NCI-H82 (cell line): ENCODE measurements around the gene TAMALIN.

Experiments
- DNase-seq: peaks from one replicate; lab custom pipeline; 2025; lab: John Stamatoyannopoulos, UW

TAMALIN gene

DNA sequence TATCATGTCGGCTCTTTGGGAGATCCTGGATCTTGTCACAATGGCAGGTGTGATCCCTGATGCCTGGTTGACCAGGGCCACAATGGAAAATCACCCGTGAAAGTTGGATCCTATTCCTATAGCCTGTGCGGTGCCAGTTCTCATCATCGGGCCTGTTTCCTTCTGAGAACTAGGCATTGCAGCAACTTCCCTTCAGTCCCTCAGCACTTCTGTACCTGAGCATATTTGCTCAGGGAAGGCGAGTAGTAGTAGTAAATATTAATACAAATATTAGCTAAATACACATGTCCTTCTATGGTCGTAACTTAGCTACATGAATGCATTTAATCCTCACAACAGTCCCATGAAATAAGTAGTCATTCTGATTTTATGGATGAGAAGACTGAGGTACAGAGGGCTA is 22.1 kb upstream of the TAMALIN start:
- no peak for DNase-seq

DNA sequence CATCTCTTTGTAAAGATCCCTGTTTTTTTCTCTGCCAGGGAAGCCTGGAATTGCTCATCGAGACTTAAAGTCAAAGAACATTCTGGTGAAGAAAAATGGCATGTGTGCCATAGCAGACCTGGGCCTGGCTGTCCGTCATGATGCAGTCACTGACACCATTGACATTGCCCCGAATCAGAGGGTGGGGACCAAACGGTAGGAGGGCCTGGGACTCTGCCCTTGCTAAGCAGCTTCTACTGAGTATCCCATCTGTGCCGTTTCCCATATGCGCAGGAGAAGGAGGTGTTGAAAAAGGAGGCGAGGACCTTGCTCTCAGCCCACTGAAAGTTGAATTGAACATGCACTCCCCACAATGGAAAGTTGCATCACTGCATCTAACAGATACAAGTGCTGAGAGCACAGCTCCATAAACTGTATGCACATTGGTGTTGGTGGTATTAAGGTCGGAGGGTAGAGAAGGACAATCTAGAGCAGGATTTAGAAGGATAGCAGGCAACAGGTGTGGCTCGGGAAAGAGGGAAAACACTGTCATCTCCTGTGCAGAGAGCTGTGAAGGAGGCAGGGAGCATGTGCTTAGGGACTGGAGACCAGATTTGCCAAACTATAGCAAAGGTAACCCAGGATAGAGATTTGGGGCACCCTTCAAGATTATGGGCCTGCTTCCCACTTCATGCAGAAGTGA is 21.5 kb upstream of the TAMALIN start:
- DNase-seq: no peak

DNA sequence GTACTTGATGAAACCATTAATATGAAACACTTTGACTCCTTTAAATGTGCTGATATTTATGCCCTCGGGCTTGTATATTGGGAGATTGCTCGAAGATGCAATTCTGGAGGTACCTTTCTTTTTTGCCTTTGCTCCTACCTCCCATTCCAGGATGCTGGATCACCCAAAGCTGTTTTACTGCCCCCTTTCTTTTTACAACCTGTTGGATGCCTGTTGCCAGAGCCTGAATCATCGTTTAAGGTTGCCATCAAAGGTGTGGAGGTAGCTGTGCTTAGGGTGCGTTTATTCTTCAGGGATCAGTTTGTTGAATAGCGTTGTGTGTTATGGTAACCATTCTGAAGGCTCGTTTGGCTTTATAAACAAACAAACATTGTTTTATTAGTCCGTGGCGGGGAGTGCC is 19.9 kb upstream of the TAMALIN start:
- no peak for DNase-seq

DNA sequence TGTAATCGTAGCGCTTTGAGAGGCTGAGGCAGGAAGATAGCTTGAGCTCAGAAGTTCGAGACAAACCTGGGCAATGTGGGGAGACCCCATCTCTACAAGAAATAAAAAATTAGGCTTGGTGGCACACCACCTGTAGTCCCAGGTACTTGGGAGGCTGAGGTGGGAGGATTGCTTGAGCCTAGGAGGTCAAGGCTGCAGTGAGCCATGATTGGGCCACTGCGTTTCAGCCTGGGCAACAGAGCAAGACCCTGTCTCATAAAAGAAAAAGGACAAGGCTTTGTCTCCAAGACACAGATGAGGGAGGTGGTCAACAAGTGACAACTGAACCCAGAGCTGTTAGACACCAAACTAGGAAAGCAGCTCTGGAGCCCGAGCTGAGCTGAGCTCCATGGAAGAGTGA is 14.5 kb upstream of the TAMALIN start:
- DNase-seq: no peak

DNA sequence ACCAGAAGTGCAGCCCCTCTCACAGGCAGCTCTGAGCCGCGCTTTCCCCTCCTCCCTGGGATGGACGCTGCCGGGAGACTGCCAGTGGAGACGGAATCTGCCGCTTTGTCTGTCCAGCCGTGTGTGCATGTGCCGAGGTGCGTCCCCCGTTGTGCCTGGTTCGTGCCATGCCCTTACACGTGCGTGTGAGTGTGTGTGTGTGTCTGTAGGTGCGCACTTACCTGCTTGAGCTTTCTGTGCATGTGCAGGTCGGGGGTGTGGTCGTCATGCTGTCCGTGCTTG is 12.3 kb upstream of the TAMALIN start:
- DNase-seq: no peak

DNA sequence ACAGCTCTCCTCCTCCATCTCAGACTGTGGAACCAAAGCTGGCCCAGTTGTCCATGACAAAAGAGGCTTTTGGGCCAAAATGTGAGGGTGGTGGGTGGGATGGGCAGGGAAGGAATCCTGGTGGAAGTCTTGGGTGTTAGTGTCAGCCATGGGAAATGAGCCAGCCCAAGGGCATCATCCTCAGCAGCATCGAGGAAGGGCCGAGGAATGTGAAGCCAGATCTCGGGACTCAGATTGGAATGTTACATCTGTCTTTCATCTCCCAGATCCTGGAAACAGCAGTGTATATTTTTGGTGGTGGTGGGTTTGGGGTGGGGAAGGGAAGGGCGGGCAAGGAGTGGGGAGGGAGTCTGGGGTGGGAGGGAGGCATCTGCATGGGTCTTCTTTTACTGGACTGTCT is 11.8 kb upstream of the TAMALIN start:
- no peak for DNase-seq

DNA sequence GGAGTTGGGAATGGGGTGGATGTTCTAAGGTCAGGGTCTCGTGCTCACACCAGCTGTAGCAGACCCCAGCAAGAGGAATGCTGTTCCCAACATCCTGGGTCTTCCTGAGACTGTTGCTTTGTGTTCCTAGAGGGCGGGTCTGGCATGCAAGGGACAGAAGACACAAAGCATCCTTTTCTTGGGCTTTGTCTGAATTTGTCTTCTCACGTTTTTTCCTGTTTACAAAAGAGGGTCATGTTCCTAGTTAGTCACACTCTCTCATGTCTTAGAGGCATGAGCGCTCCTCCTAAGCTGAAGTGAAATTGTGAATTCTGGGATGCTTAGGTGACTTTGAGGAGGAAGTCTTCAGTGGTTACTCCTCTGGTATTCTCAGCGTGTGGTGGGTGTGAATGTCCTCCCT is 9.6 kb upstream of the TAMALIN start:
- no peak for DNase-seq

DNA sequence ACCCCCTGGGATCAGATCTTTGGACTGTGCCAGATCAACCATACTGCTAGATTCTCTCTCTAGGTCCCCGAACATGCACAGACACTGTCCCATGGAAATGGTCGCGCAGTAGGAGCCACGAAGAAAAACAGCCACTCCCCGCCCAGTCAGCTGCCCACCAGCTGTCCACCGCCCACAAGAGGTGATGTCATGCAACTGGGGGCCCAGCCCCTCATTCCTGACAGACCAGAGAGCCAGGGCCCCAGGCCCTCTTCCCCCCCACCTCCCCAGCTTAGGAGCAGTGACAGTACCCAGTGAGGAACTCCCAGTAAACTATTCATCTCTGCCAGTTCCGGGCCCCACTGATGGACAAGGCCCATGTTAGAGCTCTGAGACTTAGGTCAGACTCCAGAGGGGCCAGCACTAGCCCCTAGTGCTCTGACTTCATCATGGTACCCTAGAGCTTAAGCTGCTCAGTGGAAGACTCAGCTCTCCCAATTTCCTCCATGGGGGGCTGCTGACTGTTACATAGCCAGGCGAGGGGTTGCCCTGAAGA is 3.7 kb upstream of the TAMALIN start:
- DNase-seq: no peak

DNA sequence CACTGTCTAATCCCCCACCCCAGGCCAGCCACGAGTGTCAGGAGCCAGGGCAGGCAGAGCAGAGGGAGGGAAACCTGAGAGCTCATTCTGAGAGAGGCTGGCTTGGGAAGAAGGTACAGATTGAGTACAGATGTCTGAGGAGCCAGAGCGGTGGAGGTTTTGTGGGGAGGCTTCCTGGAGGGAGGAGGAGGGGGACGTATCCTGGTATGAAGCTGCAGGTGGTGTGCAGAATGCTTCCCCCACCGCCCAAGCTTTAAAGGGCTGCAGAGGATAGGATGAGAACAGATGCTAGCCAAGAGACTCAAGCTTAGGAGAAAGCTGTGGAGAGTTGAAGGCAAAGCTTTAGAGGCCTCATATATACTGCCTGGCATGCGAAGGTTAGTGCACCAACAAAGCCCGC is 3.2 kb upstream of the TAMALIN start:
- DNase-seq: peak; percentile 58

DNA sequence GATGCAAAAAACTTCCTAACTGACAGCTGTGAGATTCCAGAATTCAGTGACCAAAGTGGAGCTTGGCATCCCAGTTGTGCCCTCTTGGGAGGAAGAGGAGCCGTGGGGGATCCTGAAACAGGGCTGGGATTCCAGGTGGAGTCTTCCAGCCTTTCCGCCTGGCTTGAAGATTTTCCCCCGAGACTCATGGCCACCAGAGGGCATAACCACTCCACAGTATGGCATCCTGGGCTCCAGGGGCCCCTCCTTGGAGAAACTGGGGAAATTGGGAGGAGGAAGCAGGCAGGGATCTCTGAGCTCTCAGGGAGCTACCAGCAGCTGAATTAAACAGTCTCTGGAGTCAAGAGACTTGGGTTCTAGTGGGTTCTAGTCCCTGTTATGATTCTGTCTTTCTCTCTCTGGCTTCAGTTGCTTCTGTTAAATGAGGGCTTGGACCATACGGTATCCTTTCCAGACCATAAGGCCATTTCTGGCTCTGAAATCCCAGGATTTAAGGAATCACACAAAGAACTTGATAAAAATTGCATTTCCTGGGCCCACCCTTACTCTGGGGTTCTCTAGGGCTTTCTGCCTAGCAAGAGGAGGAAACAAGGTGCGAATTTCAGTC is 2.6 kb upstream of the TAMALIN start:
- DNase-seq: peak; percentile 81

DNA sequence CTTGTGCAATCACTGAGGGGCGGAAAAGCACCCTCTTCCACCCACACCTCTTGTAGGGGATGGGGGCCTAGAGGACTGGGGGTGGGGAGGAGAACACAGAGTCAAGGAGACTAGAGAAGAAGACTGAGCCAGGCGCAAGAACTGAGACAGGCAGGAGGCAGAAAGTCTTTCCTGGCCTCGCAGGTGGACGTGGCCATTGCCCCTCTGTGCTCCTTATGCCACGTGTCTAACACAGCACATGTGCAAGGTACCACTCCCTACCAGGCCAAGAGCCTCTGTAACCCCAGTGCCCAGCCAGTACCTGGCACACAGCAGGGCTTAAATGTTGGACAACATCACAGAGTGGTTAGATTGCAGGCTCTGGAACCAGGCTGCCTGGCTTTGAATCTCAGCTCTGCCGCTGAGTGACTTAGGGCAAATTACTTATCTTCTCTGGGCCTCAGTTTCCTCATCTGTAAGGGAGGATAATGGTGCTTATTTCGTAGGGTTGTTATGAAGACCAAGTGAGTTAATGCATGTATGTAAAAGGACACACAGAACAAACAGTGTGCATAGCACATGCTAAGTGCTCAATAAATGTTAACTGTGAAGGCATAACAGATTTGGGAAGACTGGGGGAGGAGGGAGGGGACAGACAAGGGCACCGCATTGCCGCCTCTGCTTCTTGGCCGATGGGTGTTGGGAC is 1.4 kb upstream of the TAMALIN start:
- no peak for DNase-seq

DNA sequence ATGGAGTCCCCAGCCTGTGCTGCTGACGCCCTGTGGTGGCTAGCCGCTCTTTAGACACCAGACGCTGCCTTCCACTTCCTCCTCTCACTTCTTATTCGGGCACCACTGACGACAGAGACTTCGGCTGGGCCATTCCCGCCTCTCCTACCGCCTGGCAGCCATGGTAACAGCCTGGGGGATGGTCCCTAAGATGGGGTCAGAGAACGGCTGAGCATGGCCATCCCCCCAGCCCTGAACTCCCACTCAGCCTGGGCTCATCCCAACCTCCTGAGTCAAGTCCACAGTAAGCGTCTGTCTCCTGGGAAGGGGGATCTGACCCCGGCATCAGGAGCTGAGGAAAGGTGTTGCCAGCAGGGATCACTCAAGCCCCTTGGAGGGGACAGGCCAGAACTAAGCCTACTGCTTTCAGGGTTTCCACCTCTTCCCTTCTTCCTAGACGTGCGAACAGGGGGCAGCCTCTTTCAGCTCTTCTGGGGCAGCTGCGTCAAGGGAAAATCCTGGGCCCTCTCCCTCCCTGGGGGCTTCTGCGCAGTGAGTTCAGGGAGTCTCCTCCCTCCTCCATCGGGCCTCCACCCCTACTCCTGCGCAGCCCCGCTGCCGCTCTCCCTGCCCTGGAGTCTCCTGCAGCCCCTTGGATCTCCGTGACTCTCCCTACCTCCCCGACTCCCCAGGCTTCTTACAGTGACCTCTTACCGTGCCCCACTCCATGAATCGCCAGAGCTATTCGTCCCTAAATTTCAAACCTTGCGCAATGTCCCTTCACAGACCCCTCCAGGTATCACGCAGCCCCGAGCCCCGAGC is 643 bp upstream of the TAMALIN start:
- DNase-seq: peak; percentile 80

DNA sequence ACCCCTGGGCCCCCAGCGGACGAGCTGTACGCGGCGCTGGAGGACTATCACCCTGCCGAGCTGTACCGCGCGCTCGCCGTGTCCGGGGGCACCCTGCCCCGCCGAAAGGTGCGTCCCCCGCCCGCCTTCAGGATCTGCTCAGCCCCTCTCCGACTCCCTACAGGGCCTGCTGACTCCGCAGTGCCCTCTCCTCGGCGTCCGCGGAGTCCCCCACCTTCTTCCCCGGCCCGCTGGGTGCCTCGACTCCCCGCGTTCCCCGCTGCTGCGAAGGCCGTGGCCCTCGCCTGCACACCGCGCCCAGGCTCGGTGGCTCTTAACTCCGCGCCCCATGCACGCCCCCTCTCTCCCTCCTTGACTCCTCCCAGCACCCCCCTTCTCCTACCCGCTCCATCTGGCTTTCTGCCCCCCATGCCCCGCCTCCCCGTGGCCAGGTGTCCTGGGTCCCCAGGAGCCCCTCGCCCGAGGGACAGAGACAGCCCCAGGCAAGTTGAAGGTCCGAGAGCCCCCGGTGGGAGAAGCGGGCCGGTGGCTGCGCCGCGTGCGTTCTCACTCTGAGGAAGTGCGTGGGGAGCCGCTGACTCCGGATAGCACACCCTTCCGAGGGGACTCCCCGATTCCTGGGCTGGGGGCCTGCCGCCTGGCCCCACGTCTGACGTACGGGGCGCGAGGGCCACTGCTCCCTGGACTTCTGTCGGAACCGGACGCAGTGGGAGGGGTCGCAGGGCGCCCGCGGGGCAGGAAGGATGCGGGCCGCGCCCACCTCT is 594 bp downstream of the TAMALIN start:
- DNase-seq: peak; percentile 50

DNA sequence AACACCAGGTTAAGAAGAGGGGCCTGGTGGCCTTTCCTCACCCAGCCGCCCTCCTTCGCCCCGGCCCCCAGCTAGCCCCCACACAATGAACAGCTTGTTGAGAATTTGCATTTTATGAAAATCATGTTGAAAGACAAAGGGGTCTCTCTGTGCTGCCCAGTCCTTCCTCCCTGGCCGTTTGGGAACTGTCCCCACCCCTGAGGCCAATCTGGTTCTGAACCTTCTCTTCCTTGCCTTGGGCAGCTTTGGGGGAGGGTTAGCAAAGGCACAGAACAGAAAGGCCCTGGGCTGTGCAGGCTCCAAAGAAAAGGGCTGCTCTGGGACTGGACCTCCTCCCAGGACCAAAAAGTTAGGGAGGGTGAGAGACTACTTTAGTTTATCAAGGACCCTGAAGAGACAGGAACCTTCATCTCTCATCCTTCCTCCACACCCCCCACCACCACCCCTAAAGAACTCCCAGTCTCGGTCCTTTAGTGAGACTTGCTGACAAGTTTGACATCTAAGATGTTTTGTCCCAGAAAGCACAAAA is 1.3 kb downstream of the TAMALIN start:
- no peak for DNase-seq

DNA sequence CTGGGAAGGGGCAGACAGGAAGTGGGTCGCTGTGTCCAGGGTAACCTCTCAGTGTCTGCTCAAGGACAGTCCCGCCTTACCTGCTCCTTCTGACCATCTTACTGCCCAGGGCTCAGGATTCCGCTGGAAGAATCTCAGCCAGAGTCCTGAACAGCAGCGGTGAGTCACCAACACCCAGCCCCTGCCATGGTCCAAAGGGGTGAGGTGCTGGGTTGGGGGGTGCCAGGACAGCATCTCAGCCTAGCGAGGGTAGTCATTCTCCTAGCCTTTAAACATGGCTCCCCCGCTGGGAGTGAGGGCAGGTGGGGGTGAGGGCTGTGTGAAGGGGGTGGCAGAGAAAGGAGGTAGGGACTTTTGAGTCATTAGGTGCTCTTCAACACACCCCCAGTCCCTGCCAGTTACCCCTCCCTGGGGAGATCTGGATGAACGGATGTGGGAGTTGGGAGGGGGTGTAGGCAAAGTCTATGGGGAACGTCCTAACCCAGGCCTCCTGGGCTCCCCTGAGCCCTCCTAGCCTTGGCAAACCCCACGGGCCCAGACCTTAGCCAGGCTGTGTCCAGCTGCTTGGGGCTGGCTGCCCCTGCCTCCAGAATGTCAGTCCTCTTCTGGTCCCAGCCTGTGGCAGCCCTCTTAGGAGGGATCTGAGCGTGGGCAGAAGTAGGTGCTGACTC is 2.5 kb downstream of the TAMALIN start:
- no peak for DNase-seq

DNA sequence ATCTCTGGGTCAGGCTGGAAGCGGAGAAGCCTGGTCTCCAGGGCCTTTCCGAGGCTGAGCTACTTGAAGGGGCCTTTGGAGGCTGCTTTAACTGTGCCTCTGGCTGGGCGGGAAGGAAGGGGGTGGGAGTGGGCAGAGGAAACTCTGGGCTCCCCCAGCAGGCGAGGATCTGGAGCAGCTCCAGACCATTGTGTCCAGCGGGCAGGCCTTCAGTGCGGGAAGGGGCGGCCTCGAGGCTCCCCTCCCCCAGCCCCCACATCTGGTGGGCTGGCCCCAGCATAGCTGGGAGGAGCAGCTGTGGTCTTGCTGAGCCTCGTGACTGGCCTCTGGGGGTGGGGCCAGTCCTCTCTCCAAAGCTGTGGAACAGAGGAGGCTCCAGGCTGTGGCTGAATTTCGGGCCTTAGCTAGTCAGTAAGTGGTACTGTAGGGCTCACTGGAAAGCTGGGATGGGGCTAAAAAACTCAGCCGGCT is 3.4 kb downstream of the TAMALIN start:
- DNase-seq: peak; percentile 89

DNA sequence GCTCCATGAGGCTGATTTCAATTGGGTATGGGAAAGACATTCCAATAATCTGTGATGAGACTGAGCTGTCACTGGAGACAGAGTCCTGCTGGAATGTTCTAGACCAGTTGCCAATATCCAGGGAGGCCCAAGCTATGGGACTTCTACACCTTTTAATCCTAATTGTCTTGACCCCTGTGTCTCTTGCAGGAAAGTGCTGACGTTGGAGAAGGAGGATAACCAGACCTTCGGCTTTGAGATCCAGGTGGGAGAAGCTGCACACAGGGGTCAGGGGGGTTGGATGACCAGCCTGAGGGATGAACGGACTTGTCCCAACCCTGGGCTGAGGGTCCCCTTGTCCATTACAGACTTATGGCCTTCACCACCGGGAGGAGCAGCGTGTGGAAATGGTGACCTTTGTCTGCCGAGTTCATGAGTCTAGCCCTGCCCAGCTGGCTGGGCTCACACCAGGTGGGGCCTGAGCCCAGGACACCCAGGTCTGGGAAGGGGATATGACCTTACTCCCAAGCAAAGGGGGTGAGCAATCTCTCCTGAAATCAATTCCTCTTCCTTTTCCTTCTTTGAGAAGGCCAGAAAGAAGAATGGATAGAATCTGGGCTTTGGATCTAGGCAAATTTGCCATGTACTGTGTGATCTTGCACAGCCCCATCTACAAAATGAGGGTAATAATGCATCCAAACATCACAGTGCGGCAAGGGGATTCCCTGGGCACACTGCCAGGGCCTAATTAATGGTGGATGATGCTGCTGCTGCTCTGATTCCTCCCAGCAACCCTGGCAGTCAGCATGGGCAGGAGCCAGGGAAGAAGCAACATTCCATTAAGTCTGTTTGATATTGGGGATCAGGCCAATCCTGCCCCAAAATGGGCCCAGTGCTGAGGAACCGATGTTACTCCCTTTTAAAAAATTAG is 4.2 kb downstream of the TAMALIN start:
- peak; percentile 34 for DNase-seq

DNA sequence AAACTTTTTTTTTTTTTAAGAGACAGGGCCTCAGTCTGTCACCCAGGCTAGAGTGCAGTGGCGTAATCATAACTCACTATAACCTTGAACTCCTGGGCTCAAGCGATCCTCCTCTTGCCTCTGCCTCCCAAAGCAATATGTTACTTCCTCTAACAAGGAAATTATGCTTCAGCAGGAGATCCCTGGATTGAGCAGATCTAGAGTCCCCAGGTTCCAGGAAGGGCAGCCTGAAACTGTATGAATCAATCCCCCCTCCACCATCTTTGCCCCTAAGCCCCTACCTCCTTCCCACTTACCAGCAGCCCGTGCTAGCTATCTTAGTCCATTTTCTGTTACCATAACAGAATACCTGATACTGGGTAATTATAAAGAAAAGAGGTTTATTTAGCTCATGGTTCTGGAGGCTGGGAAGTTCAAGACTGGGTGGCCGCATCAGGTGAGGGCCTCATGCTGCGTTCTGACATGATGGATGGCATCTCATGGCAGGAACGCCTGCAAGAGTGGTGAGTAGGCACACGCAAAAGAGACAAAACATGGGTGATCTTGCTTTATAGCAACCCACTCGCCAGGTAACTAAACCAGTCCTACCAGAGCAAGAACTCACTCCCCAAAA is 5.0 kb downstream of the TAMALIN start:
- DNase-seq: no peak

DNA sequence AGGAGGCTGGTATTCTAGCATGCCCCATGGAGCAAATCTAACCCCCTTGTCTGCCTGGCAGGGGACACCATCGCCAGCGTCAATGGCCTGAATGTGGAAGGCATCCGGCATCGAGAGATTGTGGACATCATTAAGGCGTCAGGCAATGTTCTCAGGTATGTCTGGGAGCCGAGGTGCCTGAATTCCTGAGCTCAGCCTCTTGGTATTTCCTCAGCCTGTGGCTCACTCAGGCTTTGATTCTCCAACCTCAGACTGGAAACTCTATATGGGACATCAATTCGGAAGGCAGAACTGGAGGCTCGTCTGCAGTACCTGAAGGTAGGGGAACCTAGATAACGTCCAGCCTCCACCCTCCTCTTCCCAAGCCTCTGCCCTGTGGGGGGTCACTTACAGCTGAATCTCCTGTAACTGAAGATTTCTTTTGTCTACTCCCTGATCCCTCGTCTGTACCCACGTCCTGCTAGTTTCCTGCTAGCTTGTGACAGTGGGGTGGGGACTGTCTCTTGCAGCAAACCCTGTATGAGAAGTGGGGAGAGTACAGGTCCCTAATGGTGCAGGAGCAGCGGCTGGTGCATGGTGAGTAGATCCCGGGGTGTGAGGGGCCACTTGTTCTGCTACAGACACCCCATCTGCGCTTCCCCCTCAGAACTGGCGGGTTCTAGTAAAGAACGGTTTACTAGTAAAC is 7.0 kb downstream of the TAMALIN start:
- no peak for DNase-seq
